HG02610 (cell line): Measurements from ENCODE around the gene AARSD1.
"Not testable (repeated sequence)": the region's sequence is repeated elsewhere in the genome, so short reads cannot be mapped to it uniquely, and the experiment has no call there.

ENCODE experiments used
- ATAC-seq: cut with Tn5 transposase; IDR thresholded peaks from one replicate; pipeline ENCODE4 v1.9.1; 2021; ENCODE audit warnings: mild to moderate bottlenecking, moderate library complexity; ENCODE audit not compliant: unreplicated experiment

Gene AARSD1

GRCh38 chr17:42920106-42920900 is 44.0 kb downstream of the AARSD1 start:
- ATAC-seq, result no peak

GRCh38 chr17:42919522-42920077 is 44.7 kb downstream of the AARSD1 start:
- ATAC-seq, result not testable (repeated sequence)

GRCh38 chr17:42918902-42919521 is 45.2 kb downstream of the AARSD1 start:
- ATAC-seq, result no peak

- ATAC-seq, result no peak
Measured at GRCh38 chr17:42917236-42917603, 47.0 kb downstream of the AARSD1 start.

- ATAC-seq, result not testable (repeated sequence)
Measured at GRCh38 chr17:42916388-42917235, 47.6 kb downstream of the AARSD1 start.

- ATAC-seq, result not testable (repeated sequence)
Measured at GRCh38 chr17:42915288-42915687, 49.0 kb downstream of the AARSD1 start.

- ATAC-seq, result no peak
Measured at GRCh38 chr17:42913981-42914617, 50.2 kb downstream of the AARSD1 start.

GRCh38 chr17:42913522-42913921 is 50.7 kb downstream of the AARSD1 start:
- no peak for ATAC-seq

GRCh38 chr17:42908872-42909700 is 55.2 kb downstream of the AARSD1 start:
- no peak for ATAC-seq

GRCh38 chr17:42906772-42907446 is 57.3 kb downstream of the AARSD1 start:
- no peak for ATAC-seq

GRCh38 chr17:42904110-42904469 is 60.2 kb downstream of the AARSD1 start:
- ATAC-seq, result no peak

- ATAC-seq, result no peak
Measured at GRCh38 chr17:42901535-42902229, 62.6 kb downstream of the AARSD1 start.
